ENCODE measurements around the gene YTHDF1.

YTHDF1 gene

GRCh38 chr20:63248835-63249591, 33.1 kb upstream of the YTHDF1 start:
- no peak for DNase-seq

GRCh38 chr20:63247671-63248228, 31.8 kb upstream of the YTHDF1 start:
- DNase-seq = no peak

- no peak for DNase-seq
Measured at GRCh38 chr20:63246490-63247288, 30.8 kb upstream of the YTHDF1 start.

- DNase-seq = no peak
Measured at GRCh38 chr20:63244468-63244867, 28.5 kb upstream of the YTHDF1 start.

GRCh38 chr20:63243604-63244247, 27.8 kb upstream of the YTHDF1 start:
- no peak for DNase-seq

- DNase-seq = no peak
Measured at GRCh38 chr20:63242736-63243135, 26.8 kb upstream of the YTHDF1 start.

GRCh38 chr20:63241272-63241671, 25.3 kb upstream of the YTHDF1 start:
- no peak for DNase-seq

- DNase-seq = no peak
Measured at GRCh38 chr20:63240004-63240403, 24.1 kb upstream of the YTHDF1 start.

GRCh38 chr20:63239431-63239830, 23.5 kb upstream of the YTHDF1 start:
- no peak for DNase-seq

GRCh38 chr20:63238514-63239125, 22.7 kb upstream of the YTHDF1 start:
- no peak for DNase-seq

GRCh38 chr20:63238031-63238430, 22.1 kb upstream of the YTHDF1 start:
- DNase-seq = no peak

GRCh38 chr20:63236116-63236837, 20.3 kb upstream of the YTHDF1 start:
- no peak for DNase-seq

GRCh38 chr20:63235399-63235983, 19.6 kb upstream of the YTHDF1 start, which contains the start of gene BIRC7:
TSS of gene BIRC7 (plus strand) at chr20:63235905. CDS start at chr20:63236097, 192 bp downstream.
- no peak for DNase-seq

- no peak for DNase-seq
Measured at GRCh38 chr20:63234693-63235398, 18.9 kb upstream of the YTHDF1 start.

GRCh38 chr20:63233924-63234323, 18.0 kb upstream of the YTHDF1 start:
- DNase-seq = no peak

GRCh38 chr20:63233061-63233344, 17.1 kb upstream of the YTHDF1 start:
- DNase-seq = no peak

- no peak for DNase-seq
Measured at GRCh38 chr20:63232235-63233060, 16.5 kb upstream of the YTHDF1 start.

- no peak for DNase-seq
Measured at GRCh38 chr20:63230800-63231268, 14.9 kb upstream of the YTHDF1 start.

GRCh38 chr20:63228806-63229205, 12.9 kb upstream of the YTHDF1 start:
- no peak for DNase-seq

GRCh38 chr20:63227260-63227659, 11.3 kb upstream of the YTHDF1 start:
- no peak for DNase-seq

All from stimulated activated naive CD4-positive, alpha-beta T cell treated with Interleukin-2 at 50 U/mL for 16 hours (primary cell).